Neural cell (in vitro differentiated cells): ENCODE results near the gene DHX40. TPM values are rescaled to one million over a fixed set of nuclear protein-coding genes. Genes with fewer than 3 reads are reported as not detected.

Experiments
- H2AFZ ChIP-seq: fragments of 200-600, 300-800 bp; sonication (generic), shearing (Covaris generic); 2 replicates; pipeline ENCODE4 v1.6.0; 2014; ENCODE audit warnings: low read depth, mild to moderate bottlenecking, antibody characterized with exemption, low read length, moderate library complexity
- H3F3A ChIP-seq: fragments of 200-600 bp; shearing (Covaris generic); 2 replicates; pipeline ENCODE4 v1.6.1; 2016; ENCODE audit warnings: mild to moderate bottlenecking, moderate library complexity, mixed read lengths, antibody characterized with exemption, low read length; ENCODE audit not compliant: insufficient read depth, poor library complexity, severe bottlenecking
- H3K27ac ChIP-seq: fragments of 200-600, 300-800 bp; sonication (generic), shearing (Covaris generic); 2 replicates; pipeline ENCODE4 v1.5.1; 2014; ENCODE audit warnings: mild to moderate bottlenecking, low read length, moderate library complexity
- H3K27me3 ChIP-seq: fragments of 300-800, 200-600 bp; sonication (generic), shearing (Covaris generic); 2 replicates; pipeline ENCODE4 v1.6.0; 2014; ENCODE audit warnings: mild to moderate bottlenecking, low read depth, low read length, moderate library complexity; ENCODE audit not compliant: insufficient read depth
- H3K36me3 ChIP-seq: fragments of 300-800, 200-600 bp; sonication (generic), shearing (Covaris generic); 2 replicates; pipeline ENCODE4 v1.5.1; 2014; ENCODE audit warnings: mild to moderate bottlenecking, antibody characterized with exemption, low read length, moderate library complexity; ENCODE audit not compliant: insufficient read depth
- H3K4me2 ChIP-seq: fragments of 300-800, 200-600 bp; sonication (generic), shearing (Covaris generic); 2 replicates; pipeline ENCODE4 v1.6.0; 2014; ENCODE audit warnings: mild to moderate bottlenecking, low read length
- H3K4me3 ChIP-seq: fragments of 300-800, 200-600 bp; sonication (generic), shearing (Covaris generic); 2 replicates; pipeline ENCODE4 v1.5.1; 2014; ENCODE audit warnings: mild to moderate bottlenecking, low read length, moderate library complexity
- H3K79me2 ChIP-seq: fragments of 200-600 bp; shearing (Covaris generic); replicated peaks from 2 replicates; pipeline ENCODE4 v1.6.0; 2014; ENCODE audit warnings: mild to moderate bottlenecking, low read length, moderate library complexity; ENCODE audit not compliant: insufficient read depth
- H3K9ac ChIP-seq: fragments of 300-800, 200-600 bp; sonication (generic), shearing (Covaris generic); 2 replicates; pipeline ENCODE4 v1.6.1; 2016; ENCODE audit warnings: mild to moderate bottlenecking, low read length, mixed read lengths
- H3K9me2 ChIP-seq: fragments of 200-600 bp; shearing (Covaris generic); 2 replicates; pipeline ENCODE4 v1.6.1; 2016; ENCODE audit warnings: mild to moderate bottlenecking, low read length, mixed read lengths; ENCODE audit not compliant: insufficient read depth
- H3K9me3 ChIP-seq: fragments of 200-600, 300-800 bp; sonication (generic), shearing (Covaris generic); 2 replicates; pipeline ENCODE4 v1.6.1; 2016; ENCODE audit warnings: mild to moderate bottlenecking, mixed run types, low read length, moderate library complexity, mixed read lengths
- H4K20me1 ChIP-seq: fragments of 200-600 bp; shearing (Covaris generic); 2 replicates; pipeline ENCODE4 v1.6.1; 2016; ENCODE audit warnings: mild to moderate bottlenecking, mixed run types; ENCODE audit not compliant: insufficient read depth
- EP300 ChIP-seq: fragments of 450-650 bp; conservative IDR thresholded peaks from 2 replicates; pipeline ENCODE4 v1.6.1; 2014; ENCODE audit warnings: antibody characterized with exemption, mild to moderate bottlenecking, moderate library complexity; ENCODE audit not compliant: poor library complexity, severe bottlenecking
- EZH2 ChIP-seq: fragments of 200-600, 300-800 bp; shearing (Covaris generic), sonication (generic); IDR thresholded peaks from 2 replicates; pipeline ENCODE4 v1.6.1; 2014; ENCODE audit warnings: antibody characterized with exemption, low read length, borderline replicate concordance, mild to moderate bottlenecking; ENCODE audit not compliant: insufficient read depth, poor library complexity, severe bottlenecking
- MXI1 ChIP-seq: fragments of 450-650 bp; conservative IDR thresholded peaks from 2 replicates; pipeline ENCODE4 v1.6.1; 2014; ENCODE audit warnings: antibody characterized with exemption, mild to moderate bottlenecking; ENCODE audit not compliant: poor library complexity, severe bottlenecking
- POLR2AphosphoS5 ChIP-seq: IDR thresholded peaks from 2 replicates; pipeline ENCODE4 v1.6.1; 2012
- RAD21 ChIP-seq: fragments of 450-650 bp; conservative IDR thresholded peaks from 2 replicates; pipeline ENCODE4 v1.6.1; 2014; ENCODE audit warnings: antibody characterized with exemption, mild to moderate bottlenecking, moderate library complexity
- SMC3 ChIP-seq: fragments of 450-650 bp; conservative IDR thresholded peaks from 2 replicates; pipeline ENCODE4 v1.6.1; 2014; ENCODE audit warnings: antibody characterized with exemption, mild to moderate bottlenecking, moderate library complexity; ENCODE audit not compliant: poor library complexity
- TAF1 ChIP-seq: IDR thresholded peaks from 2 replicates; pipeline ENCODE4 v1.6.1; 2012; ENCODE audit warnings: low read depth
- polyA plus RNA-seq: library from polyadenylated mRNA; depleted of rRNA; stranded (reverse); fragments of >200 nt; gene quantifications from 2 replicates; pipeline ENCODE4 v1.2.3, GENCODE V29; 2014
- TF ChIP-seq, protein P1 (sequence below): IDR thresholded peaks from 2 replicates; pipeline ENCODE4 v1.6.1; 2012; ENCODE audit warnings: borderline replicate concordance
- TF ChIP-seq, protein P2 (sequence below): fragments of 450-650 bp; IDR thresholded peaks from 2 replicates; pipeline ENCODE4 v1.5.1; 2014; ENCODE audit warnings: antibody characterized with exemption, mild to moderate bottlenecking, moderate library complexity; ENCODE audit not compliant: poor library complexity, severe bottlenecking

The DHX40 gene
- polyA plus RNA-seq, 1 donor from 2014 or later = 130 TPM

DNA sequence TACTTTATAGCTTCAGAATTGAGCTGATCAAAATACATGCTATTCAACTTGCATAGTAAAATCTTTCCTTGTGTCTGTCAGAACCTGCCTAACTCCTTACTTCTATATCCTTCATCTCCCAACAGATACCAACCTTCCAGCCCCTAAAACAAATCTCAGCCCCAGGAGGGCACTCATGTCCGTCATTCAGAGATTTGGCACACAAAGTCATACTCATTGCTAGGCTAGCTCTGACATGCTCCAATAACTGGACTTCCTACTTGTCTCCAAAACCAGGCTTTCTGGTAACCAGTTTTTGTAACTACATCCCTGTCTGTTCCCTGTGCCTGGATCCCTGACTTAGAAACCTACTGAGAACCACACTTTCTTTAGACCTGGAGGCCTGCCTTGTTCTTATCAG is 37.5 kb upstream of the DHX40 start:
- no peaks in the 10 kb centered on the region for H3K9me3 ChIP-seq
- no peak overlapping the region for H2AFZ ChIP-seq
- H3F3A ChIP-seq = no peaks in the 10 kb centered on the region
- no peaks in the 10 kb centered on the region for H4K20me1 ChIP-seq
- H3K9ac ChIP-seq = no peak overlapping the region
- TF ChIP-seq, protein P1, sequence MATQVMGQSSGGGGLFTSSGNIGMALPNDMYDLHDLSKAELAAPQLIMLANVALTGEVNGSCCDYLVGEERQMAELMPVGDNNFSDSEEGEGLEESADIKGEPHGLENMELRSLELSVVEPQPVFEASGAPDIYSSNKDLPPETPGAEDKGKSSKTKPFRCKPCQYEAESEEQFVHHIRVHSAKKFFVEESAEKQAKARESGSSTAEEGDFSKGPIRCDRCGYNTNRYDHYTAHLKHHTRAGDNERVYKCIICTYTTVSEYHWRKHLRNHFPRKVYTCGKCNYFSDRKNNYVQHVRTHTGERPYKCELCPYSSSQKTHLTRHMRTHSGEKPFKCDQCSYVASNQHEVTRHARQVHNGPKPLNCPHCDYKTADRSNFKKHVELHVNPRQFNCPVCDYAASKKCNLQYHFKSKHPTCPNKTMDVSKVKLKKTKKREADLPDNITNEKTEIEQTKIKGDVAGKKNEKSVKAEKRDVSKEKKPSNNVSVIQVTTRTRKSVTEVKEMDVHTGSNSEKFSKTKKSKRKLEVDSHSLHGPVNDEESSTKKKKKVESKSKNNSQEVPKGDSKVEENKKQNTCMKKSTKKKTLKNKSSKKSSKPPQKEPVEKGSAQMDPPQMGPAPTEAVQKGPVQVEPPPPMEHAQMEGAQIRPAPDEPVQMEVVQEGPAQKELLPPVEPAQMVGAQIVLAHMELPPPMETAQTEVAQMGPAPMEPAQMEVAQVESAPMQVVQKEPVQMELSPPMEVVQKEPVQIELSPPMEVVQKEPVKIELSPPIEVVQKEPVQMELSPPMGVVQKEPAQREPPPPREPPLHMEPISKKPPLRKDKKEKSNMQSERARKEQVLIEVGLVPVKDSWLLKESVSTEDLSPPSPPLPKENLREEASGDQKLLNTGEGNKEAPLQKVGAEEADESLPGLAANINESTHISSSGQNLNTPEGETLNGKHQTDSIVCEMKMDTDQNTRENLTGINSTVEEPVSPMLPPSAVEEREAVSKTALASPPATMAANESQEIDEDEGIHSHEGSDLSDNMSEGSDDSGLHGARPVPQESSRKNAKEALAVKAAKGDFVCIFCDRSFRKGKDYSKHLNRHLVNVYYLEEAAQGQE = no peak
- TF ChIP-seq, protein P2, sequence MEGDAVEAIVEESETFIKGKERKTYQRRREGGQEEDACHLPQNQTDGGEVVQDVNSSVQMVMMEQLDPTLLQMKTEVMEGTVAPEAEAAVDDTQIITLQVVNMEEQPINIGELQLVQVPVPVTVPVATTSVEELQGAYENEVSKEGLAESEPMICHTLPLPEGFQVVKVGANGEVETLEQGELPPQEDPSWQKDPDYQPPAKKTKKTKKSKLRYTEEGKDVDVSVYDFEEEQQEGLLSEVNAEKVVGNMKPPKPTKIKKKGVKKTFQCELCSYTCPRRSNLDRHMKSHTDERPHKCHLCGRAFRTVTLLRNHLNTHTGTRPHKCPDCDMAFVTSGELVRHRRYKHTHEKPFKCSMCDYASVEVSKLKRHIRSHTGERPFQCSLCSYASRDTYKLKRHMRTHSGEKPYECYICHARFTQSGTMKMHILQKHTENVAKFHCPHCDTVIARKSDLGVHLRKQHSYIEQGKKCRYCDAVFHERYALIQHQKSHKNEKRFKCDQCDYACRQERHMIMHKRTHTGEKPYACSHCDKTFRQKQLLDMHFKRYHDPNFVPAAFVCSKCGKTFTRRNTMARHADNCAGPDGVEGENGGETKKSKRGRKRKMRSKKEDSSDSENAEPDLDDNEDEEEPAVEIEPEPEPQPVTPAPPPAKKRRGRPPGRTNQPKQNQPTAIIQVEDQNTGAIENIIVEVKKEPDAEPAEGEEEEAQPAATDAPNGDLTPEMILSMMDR = no peak
- no peak for TF ChIP-seq RAD21
- TF ChIP-seq TAF1 = no peak
- TF ChIP-seq EZH2 = no peak
- TF ChIP-seq MXI1 = no peak
- TF ChIP-seq POLR2AphosphoS5 = no peak
- no peak for TF ChIP-seq EP300
- TF ChIP-seq SMC3 = no peak
- H3K79me2 ChIP-seq = no peaks in the 10 kb centered on the region
- no peak overlapping the region for H3K4me3 ChIP-seq
- H3K9me2 ChIP-seq = no peaks in the 10 kb centered on the region
- no peaks in the 10 kb centered on the region for H3K36me3 ChIP-seq
- no peak overlapping the region for H3K4me2 ChIP-seq
- H3K27me3 ChIP-seq = no peaks in the 10 kb centered on the region
- H3K27ac ChIP-seq = no peak overlapping the region

DNA sequence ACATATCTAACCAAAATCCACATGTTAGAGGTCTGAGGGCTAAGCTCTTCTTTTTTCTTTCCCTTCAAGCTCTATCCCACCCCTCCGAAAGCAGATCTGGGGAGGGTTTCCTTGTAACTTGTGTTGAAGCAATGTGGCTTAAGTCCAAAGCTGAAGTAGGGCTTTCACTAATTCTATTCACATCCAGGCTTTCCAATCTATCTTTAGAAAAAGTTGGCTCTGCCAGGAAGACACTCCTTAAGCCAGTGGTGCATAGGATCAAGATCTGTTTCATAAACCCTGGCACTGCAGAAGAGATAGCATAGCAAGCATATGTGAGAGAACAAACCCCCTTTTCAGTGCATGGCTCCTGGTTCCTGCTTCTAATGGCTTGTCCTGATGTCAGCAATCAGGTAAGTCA is 34.9 kb upstream of the DHX40 start:
- H3K9me3 ChIP-seq = no peaks in the 10 kb centered on the region
- no peak overlapping the region for H2AFZ ChIP-seq
- H3K27ac ChIP-seq = no peak overlapping the region
- no peaks in the 10 kb centered on the region for H3K9me2 ChIP-seq
- no peaks in the 10 kb centered on the region for H3K79me2 ChIP-seq
- no peaks in the 10 kb centered on the region for H3K36me3 ChIP-seq
- no peak overlapping the region for H3K9ac ChIP-seq
- no peak overlapping the region for H3K4me2 ChIP-seq
- no peaks in the 10 kb centered on the region for H3K27me3 ChIP-seq
- H3K4me3 ChIP-seq = no peak overlapping the region
- H3F3A ChIP-seq = no peaks in the 10 kb centered on the region
- H4K20me1 ChIP-seq = no peaks in the 10 kb centered on the region
- TF ChIP-seq, protein P1 = no peak
- TF ChIP-seq TAF1 = no peak
- TF ChIP-seq, protein P2 = no peak
- TF ChIP-seq EP300 = no peak
- no peak for TF ChIP-seq POLR2AphosphoS5
- no peak for TF ChIP-seq MXI1
- TF ChIP-seq EZH2 = no peak
- TF ChIP-seq SMC3 = no peak
- no peak for TF ChIP-seq RAD21
